Stimulated activated CD4-positive, alpha-beta T cell treated with anti-CD3 and anti-CD28 coated beads, Interleukin-4, amount 100 ng/mL, for 4 hours (primary cell): ENCODE measurements around the gene AMOTL2.

Experiments
- DNase-seq, 2 experiments: peaks; one replicate each; pipeline ENCODE4 v3.0.0-alpha.2; 2020

Gene AMOTL2

DNA sequence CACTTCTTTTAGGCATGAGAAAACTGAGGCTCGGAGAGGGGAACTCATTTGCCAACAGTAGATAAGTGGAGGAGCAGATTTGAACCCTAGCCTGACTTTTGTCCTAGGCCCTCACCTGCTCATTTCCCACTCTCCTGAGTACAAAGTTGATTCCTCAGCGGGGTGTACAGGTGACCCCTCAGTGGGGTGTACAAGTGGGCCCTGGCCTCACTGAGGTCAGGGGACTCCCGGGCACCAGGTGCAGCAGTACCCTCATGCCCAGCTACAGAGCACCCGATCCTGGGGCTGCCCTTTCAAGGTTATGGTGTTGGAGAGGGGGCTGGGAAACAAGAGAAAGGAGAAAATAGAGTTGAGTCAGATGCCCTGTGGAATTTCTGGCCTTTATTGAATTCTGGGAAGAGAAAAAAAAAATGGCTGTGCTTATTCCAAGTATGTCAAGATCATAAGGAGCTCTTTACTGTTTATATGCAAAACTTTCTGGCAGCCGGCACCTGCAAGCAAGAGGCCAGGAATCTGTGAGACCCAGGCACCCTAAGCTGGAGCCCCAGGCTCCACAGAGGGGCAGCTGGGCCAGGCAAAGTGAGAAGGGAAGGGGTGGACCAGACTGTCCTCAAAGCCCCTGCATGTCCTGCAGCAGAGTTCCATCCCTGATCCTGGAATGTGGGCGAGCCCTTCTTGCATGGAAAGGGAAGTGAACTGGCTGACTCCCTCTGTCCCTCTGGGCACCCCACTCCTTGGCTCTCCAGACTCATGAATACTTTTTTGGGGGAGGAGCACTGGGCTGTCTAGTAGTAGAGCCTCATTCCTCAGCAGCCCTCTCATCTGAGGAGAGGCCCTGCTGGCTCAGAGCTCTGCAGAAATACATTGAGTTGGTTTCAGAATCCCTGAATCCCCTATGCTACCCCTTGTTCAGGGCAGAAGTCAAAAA is 43.1 kb downstream of the AMOTL2 start:
- DNase-seq = no peak

DNA sequence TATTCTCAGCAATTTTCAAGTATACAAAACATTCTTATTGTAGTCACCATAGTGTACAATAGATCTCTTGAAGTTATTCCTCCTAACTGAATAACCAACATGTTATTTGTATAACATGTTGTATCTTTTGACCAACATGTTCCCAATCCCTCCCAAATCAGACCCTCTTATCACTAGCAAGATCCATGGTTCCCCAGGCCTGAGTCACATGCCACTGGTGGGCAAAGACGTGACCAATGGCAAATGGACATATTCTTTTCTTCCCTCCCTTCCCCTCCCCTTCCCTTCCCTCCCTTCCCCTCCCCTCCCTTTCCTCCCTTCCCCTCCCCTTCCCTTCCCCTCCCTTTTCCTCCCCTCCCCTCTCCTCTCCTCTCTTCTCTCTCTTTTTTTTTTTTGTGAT is 45.4 kb downstream of the AMOTL2 start:
- no peak for DNase-seq

DNA sequence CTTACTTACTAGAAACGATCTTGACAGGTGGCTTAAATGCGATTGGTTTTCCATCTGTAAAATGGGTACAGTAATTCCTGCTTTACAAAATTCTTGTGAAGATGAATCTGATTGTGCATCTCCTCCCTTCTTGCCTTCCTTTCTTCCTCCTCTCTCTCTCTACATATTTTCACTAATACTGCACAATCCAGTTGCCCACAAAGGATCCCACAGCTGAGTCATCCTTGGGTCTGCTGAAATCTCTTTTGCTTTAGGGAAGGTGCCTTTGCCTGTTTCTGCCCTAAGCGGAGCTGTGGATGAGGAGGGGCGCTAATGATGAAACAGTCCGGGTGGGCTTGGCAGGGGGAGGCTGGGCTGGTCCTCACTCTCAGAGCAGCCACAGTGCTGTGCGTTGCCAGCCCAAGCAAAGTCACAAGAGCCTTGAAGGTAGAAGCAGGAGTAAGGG is 46.1 kb downstream of the AMOTL2 start:
- DNase-seq = no peak

DNA sequence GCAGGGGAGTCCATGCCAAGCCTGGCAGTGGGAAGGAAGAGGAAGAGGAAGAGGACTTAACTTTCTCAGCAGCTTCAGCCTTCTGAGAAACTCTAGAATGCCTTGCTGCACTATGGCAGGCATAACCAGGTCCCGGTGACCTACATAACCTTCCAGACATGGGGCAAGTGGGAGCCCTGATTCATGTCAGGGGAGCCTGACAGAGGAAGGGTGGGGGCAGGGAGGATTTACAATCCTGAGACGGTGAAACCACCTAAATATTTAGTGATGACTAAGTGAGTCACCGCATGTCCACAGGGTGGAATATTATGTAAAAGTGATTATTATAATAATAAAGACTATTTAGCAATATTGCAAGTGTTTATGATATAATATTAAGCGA is 46.7 kb downstream of the AMOTL2 start:
- DNase-seq = no peak

DNA sequence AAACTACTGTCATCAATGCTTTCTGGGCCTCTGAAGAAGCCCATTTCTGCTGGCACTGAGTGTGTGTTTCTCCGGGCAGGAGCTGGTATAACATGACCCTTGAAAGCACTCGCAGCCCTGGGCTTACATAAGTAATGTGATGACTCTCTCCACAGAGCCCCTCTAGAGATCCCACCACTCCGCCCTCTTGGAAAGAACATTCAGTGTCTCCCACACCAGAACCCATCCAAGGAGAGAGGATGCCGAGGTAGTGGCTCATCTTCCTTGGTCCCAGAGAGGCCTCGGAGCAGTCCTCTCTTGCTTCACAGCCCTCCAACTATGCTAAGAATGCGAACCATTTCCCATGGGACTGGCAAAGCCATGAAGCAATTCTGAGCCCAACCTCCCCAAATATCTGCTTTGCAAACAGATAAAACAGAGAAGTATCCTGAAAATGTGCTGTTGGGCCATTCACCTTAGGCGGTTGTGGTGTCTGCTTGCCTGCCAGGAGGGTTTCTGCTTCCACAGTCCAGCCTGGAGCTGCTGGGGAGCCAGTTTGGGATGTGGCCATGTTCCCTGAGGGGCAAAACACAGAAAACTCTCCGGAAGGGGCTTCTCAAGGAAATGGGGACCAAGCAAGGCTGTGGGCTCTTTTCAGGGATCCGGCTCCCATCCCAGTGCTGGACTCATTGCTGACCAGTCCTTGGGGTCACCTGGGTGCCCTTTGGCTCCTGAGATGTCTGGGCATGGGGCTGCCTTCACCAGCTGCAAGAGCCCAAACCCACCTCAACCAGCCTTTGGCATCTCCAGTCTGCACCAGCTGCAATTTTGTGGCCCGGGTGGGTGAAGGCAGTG is 47.3 kb downstream of the AMOTL2 start:
- no peak for DNase-seq

DNA sequence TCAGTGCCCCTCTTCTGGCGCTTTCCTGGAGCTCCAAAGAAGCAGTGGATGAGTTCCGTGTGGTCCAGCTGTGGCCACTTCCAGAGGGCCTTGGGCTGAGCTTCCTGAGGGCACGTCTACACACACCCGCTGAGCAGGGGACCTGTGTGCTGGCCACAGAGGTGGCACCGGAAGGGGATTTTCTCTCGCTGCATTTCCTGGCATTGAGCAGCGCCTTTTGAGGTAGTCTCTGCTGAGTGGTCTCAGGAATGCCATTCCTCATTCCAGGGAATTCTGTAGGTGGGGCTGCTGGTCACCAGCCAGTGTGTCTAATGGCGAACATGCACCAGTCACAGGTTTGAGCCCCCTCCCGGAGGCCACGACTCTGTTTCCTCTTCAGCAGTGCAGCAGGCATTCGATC is 48.1 kb downstream of the AMOTL2 start:
- no peak for DNase-seq

DNA sequence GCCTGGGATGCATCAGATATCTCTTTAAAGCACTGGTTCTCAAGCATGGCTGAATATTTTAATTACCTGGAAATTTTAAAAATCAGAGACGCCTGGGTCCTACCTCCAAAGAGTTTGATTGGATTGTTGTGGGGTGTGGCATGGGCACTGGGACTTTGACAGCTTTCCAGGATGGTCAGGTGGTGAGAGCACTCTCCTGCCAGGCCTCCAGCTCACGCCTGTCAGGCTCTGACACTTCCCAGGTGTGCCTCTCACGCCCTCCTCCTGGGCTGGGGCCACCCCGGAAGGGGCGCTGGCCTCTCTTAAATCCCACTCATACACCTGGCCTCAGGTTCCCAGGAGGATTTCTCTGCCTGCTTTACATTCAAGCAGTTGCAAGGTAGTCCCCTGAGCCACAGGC is 48.5 kb downstream of the AMOTL2 start:
- DNase-seq = no peak

DNA sequence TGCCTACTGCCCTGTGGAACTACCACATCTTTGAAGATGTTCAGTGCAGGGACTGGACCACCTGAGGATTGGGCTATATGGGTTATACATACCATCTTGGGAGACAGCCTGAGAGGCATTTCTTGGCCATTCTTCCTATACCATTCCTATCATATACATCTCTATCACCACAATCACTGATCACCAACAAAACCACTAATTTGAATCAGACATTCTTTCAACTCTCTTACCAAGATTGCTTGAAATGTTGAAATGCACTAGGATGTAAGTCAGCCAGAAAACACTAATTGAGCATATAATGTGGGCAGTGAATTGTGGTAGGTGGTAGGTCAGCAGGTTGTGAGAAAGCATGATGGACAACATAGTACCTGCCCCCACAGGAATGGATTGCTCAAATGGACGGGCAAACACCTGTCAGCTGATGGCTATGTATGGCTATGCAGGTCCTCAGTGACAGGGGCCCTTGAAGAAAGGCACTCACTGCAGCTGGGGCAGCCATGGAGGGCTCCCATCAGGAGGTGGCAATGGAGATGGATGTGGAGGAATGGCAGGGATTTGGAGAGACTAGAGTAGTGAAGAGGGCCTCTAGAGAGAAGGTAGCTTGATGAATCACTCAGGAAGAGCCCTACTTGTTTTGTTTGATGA is 49.1 kb downstream of the AMOTL2 start:
- DNase-seq = no peak

DNA sequence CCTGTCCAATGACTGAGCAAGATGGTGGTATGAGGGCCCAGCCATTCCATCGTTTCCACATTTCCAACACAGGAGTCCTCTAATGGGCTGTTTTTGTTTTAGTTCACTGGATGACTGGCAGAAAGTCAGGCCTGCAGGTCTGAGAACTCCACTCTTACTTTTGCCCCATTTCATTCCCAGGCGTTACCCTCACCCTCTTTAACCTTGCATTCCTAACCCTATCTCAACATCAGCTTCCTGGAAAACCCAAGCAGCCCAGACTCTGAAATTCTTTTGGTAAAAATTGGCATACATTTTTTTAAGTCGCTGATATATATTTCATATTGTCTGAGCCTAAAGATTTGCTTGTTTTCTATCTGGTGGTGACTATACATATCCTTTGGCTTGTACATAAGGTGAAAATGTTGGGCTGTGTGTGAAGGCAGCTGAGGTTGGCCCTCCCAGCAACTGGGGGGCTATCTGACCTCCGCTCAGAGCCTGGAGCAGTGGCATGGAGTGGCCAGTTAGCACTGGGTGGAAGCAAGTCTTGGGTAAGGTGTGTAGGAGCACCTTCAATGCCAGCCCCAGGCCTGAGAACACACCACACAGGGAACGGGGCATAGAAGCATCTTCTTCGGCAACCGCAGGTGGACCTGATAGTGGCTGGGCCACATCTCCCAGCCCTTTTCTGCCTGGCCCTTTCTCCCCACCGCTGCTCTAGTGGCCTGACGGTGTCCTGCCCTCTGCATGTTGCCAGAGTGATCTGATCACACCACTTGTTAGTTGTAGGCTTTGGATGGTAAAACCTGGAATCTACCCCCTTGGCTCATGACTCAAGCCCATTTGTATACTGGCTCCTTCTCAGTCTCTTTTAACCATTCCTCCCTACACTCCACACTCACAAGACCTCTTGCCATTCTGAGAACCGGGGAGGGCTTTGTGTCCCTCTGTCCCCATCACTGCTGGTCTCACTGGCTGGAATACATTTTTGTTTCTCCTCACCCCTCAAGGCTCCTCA is 50.0 kb downstream of the AMOTL2 start:
- no peak for DNase-seq

DNA sequence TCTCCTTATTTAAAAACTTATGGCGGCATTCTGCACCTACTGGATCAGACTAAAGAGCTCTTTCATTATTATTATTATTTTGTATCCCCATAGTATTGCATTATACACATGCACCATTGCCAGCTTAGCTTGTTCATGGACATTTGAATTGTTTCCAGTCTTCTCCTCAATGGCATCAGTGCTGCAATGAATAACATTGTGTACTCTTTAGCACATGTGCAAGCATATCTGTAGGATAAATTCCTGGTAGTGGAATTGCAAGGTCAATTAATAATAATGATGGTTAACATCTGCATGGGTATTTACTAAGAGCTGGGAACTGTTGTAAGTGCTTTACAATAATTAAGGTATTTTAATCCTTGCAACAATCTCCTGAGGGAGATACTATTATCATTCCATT is 52.0 kb downstream of the AMOTL2 start:
- no peak for DNase-seq

DNA sequence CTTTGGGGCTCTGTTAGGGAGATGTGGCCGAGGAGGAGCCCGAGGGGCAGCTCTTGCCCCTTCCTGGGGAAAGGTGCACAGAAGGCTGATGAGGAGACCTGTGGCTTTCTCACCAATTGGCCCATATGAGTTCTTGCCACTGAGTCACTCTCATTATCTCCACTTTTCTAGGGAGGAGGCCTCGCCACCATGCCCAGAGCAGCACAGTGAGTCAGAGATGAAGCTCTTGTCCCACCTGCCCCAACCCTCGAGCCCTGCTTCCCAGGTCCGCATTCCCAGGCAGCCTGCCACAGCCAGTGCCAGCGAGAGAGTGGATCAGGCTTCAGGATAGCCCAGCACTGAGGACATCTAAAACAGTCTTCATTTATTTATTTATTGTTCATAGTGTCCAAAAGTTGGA is 53.5 kb downstream of the AMOTL2 start:
- DNase-seq = no peak

DNA sequence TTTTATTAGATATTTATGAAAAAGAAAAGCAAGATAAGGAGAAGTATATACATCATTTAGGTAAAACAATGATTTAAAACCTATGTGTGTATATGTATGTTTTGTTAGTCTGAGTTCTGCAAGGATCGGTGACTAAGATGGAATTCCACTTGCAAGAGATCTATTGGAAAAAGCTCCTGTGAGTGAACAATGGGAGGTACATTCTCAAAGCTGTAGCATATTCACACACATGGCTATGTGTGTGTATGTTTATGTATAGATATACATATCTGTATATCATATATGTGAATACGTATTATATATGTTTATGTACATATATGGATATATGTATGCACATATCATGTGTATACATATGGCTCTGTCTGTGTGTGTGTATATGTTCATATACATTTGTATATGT is 54.3 kb downstream of the AMOTL2 start:
- DNase-seq = no peak

DNA sequence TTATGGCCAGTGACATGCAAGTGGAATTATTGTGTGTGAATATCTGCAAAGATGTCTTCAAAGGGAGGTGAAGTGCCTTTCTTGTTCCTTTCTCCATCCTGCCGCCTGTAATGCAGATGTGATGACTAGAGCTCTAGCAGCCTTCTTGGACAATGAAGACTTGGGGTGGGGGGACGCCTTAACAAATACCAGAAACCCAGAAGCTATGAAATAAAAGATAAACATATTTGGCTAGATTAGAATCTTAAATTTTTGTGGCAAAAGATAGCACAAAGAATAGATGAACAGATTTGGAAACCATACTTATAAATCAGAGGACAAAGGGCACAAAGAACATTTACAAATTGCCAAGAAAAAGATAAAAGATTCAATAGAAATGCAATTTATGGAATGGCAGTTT is 56.1 kb downstream of the AMOTL2 start:
- no peak for DNase-seq

DNA sequence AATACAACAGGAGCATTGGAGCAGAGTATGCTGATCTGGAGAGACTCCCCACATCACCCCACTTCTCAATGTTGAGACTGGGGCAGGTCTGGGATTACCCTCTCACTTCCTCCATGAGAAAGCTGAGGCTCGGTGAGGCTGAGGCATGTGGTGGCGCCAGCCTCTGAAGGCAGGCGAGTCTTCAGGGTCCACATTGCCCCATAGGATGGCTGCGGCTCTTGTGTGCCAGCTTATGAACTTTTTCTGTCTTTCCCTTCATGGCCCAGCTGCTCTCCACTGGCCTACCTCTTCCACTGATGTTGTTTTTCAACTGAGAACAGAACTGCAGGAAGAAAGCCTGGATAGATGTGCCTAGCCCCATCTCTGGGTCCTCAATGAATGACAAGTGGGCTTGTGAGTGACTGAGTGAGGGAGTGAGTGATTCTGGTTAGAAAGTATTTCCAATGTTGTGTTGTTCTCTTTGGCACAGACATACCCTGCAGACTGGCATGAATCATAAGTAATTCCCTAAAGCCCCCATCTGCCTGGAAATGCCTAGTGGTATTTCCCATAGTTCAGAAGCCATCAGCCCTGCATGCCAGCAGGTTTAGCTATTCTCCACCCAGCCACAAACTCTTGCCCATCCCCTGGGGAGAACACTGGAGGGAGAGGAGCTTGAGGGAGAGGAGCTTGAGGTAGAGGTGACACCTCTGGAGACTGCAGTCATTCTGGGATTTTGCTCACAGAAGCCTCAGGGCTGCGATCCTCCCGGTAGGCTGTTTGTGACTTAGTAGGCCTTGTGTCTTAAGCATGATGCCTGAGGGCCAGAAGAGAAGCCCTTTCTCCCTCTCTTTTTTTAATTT is 56.9 kb downstream of the AMOTL2 start:
- DNase-seq = no peak

DNA sequence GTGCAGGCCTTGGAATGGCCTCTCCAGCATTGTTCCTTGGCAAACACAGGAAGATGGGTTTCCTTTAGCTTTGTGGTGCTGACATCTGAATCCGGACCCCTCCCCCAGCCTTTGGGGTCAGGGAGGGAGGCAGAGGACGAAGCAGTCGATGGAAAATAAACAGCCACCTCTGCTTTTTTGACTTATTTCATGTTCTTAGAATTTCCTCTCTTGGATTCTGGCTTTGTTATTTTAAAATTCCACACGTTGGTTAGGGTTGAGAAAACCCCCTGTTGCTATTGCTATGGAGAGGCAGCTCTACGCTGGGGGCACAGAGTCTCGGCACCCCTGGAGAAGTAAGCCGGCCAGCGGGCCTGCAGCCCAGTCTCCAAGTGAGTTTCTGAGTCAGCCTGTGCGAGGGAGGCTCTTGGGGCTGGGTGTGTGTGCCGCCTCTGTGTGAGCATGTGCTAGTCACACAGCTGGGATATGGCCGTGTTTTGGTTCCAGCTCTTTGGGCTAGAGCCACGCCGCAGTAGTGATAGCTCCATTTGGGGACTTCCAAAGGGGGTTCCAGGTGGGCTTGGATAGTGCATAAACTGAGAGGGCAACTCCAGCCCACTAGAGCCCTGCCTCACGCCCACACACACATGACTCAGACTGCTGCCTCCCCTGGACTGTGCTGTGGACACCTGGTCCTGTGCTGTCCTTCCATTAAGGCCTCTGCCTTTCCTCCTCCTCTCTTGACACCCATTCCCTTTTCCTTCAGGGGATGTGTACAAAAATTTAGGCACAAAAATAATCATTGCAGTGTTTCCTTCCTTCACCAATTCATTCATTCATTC is 58.8 kb downstream of the AMOTL2 start:
- no peak for DNase-seq

DNA sequence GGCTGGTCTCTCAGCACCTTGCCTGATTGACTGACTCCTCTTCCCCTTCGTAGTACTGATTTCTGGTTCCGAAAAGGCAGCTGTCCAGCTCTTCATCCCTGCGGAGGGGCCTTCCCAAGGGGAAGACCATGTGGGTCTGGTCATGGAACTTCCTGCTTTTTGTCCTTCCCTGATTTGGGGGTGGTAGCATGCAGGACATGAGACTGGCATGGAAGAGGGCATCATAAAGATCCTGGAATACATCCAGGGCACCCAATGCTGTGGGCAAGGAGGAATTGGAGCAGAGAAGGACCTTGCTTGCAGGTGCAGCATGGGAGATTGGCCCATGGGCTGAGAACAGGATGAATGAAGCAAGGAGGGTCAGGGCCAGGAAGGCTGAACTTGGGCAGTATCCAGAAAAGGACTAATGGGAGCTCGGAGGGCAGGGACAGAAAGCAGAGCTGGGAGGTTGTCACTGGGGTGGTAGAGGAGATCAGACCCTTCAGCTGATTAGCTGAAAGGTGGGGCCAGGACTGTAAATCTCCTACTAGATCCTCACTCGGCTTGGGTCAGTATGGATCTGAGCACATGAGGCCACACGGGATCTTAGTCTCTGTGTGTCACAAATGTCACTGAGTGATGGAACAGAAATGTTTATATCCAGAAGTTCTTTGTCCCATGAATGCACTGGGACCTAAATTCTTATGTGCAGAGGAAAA is 59.5 kb downstream of the AMOTL2 start:
- no peak for DNase-seq

DNA sequence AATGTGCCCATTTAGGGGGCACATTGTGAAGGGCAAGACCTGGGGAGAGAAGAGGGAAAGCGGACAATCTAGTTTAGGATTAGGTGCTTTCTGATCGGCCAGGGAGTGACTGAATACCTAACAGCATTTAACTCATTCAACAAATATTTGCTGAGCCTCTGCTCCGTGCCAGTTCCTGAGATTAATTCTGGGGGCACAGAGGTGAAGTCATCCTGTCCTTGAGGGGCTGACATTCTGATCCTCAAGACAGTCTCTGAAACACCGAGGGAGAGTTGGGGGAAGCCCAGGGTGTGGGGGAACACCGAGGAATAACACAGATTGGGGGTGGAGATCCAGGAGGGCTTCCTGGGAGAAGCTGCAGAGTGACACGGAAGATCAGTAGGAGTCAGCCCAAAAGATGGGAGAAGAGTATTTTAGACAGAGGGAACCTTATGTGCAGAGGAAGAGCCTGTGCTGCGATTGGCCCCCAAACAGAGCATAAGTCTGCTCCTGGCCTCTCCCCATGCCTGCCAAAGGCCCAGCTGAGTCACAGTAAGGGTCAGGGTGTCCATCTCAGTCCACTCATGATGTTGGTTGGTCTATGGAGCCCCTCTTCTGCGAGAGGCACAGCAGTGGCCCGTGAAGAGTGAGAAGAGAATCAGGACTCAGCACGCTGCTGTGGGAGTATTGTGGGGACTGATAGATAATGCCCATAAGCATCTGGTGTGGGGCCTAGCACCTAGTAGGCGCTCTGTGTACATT is 60.2 kb downstream of the AMOTL2 start:
- DNase-seq = no peak

DNA sequence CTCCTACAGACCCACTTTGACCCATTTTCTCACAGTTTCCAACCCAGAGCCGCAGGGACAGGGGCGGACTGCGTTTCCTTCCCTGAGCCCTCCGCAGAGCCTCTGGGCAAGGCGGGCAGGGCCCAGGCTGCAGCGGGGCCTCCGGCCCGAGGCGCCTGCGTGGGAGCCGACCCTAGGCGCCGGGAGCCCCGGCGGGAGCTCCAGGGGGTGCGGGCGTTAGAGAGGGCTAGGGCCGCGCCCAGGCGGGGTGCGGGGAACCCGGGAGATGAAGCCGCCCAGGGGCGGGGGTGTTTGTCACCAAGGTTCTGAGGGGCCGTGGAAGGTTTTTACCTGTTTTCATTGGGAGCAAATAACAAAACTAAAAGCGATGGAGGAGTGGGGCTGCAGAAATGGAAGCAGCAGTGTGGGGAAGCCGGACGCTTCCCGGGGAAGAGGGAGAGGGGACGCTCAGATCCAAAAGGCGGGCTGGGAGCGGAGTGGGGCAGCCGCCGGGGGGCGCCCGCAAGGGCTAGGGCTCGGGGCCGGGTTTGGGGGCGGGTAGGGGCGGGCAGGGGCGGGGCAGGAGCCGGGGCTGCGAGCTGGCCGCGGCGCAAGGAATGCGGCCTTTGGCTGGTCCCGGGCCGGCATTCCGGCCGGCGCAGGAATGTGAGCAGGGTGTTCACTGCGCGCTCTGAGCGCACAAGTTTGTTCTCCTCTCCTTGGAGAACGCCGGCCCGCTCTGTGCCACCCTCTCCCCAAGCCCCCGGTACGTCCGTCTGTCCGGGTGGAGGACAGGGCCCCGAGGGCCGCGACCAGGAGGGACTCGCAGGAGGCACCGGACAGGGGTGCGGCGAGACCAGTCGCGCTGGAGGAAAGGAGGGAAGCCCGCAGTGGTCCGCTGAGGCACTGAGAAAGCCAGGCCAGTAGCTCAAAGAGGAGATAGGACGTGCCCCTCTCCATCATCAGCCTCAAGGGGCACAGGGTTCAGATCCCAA is 61.1 kb downstream of the AMOTL2 start:
- DNase-seq = no peak
